PC-9 (cell line): ENCODE measurements around the gene PHOX2B.

Source experiments
- EZH2 ChIP-seq: fragments of 200-600 bp; sonication (generic); IDR thresholded peaks from 2 replicates; pipeline ENCODE4 v1.8.0; 2017; ENCODE audit warnings: antibody characterized with exemption, low read depth
- TF ChIP-seq, protein P1 (sequence below): fragments of 200-600 bp; sonication (generic); conservative IDR thresholded peaks from 2 replicates; pipeline ENCODE4 v1.6.1; 2017; ENCODE audit warnings: mixed run types, antibody characterized with exemption, mild to moderate bottlenecking, moderate library complexity

DNA sequence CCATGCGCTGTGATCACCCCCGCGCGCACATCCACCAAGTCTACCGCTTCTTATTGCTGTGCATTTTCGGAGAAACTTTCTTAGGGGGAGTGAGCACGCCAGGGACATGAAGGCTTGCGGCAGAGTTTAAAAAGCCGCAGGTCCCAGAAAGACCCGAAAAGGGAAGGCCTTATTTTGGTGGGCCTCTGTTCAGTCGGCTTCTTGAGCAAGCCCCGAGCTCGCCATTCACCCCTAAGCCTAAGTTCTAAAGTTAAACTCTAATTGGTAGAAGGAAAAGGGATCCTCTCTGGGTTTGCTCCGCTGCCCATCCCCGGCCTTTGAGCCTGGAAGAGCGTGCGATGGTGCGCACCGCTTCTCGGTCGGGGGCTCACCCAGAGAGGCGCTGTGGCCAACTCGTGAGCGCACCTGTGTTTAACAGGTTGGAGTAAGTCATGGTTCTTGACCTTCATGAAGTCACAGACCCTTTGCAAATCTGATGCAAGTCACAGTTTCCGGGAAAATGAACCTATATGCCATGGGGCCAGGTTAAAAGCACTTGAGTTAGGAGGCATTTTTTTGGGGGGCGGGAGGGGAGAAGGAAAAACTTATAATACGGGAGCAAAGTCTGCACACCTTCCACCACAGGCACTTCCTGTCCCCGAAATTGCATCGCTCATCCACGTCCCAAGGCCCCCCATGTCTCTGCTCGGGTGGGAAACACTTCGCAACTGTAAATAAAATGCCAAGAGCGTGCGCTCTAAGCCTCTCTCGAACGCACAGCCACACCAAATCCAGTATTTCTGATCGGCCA lies 1.9 kb downstream of the PHOX2B start:
- TF ChIP-seq, protein P1, sequence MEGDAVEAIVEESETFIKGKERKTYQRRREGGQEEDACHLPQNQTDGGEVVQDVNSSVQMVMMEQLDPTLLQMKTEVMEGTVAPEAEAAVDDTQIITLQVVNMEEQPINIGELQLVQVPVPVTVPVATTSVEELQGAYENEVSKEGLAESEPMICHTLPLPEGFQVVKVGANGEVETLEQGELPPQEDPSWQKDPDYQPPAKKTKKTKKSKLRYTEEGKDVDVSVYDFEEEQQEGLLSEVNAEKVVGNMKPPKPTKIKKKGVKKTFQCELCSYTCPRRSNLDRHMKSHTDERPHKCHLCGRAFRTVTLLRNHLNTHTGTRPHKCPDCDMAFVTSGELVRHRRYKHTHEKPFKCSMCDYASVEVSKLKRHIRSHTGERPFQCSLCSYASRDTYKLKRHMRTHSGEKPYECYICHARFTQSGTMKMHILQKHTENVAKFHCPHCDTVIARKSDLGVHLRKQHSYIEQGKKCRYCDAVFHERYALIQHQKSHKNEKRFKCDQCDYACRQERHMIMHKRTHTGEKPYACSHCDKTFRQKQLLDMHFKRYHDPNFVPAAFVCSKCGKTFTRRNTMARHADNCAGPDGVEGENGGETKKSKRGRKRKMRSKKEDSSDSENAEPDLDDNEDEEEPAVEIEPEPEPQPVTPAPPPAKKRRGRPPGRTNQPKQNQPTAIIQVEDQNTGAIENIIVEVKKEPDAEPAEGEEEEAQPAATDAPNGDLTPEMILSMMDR: no peak
- TF ChIP-seq EZH2: no peak
